GM23248 (cell line): ENCODE measurements around the gene PRLR.

Experiments used
- EZH2 ChIP-seq: fragments of 200-600 bp; sonication (generic); IDR thresholded peaks from 2 replicates; pipeline ENCODE4 v1.6.1; 2018; ENCODE audit warnings: antibody characterized with exemption, mild to moderate bottlenecking; ENCODE audit not compliant: insufficient read depth, poor library complexity, severe bottlenecking
- EZH2phosphoT487 ChIP-seq: fragments of 200-600 bp; sonication (generic); IDR thresholded peaks from 2 replicates; pipeline ENCODE4 v1.6.1; 2018; ENCODE audit warnings: antibody characterized with exemption, moderate library complexity, mild to moderate bottlenecking, low read depth; ENCODE audit not compliant: insufficient read depth

DNA sequence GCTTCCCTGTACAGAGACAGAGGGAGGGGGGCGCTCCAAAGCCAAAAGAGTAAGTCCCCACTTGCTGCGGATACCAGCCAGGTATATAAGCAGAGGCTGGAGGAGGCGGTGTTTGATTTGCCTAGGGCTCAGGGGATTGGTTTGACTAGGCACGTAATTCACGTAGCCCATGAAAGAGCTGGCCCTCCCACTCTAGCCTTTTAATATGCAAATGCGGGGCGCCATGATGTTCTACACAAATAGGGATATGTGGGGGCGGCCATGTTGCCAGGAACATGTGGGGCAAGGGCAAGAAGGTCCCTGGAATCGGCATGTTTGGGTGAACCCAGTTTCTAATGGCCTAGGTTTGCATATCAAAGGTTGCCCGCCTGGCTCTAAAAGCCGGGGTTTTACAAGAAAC lies 3.3 kb upstream of the PRLR start:
- TF ChIP-seq EZH2phosphoT487: no peak
- TF ChIP-seq EZH2: no peak
